Liver (tissue), 9 donors: ENCODE results near the gene YY1. TPM values are rescaled to one million over a fixed set of nuclear protein-coding genes. Genes with fewer than 3 reads are reported as not detected.

Experiments used
- DNase-seq: peaks from one replicate; pipeline ENCODE4 v3.0.0-alpha.2; 2017; ENCODE audit warnings: low spot score
- H3K27ac ChIP-seq, 2 donors: one replicate each; pipeline ENCODE4 v1.7.0; 2013; ENCODE audit warnings: inconsistent platforms in 2 of 2, low read length in 2 of 2, control low read depth in 1 of 2, low read depth in 1 of 2, mild to moderate bottlenecking in 1 of 2
- H3K27me3 ChIP-seq, 4 donors: one replicate each; pipeline versions ENCODE4 v1.6.1 to v1.7.0; 2013; ENCODE audit warnings: low read length in 3 of 4, inconsistent platforms in 1 of 4, mild to moderate bottlenecking in 1 of 4, moderate library complexity in 1 of 4; ENCODE audit not compliant: control insufficient read depth in 4 of 4, insufficient read depth in 4 of 4
- H3K36me3 ChIP-seq, 4 donors: one replicate each; pipeline versions ENCODE4 v1.6.1 to v1.7.0; 2013; ENCODE audit warnings: low read length in 3 of 4, mild to moderate bottlenecking in 3 of 4, low read depth in 1 of 4, moderate library complexity in 1 of 4; ENCODE audit not compliant: control insufficient read depth in 4 of 4, insufficient read depth in 3 of 4
- H3K4me1 ChIP-seq, 4 donors: one replicate each; pipeline versions ENCODE4 v1.6.1 to v1.7.0; 2013; ENCODE audit warnings: low read length in 3 of 4, mild to moderate bottlenecking in 3 of 4, moderate library complexity in 1 of 4; ENCODE audit not compliant: control insufficient read depth in 4 of 4, insufficient read depth in 4 of 4
- H3K4me3 ChIP-seq, 3 donors: one replicate each; pipeline versions ENCODE4 v1.6.1 to v1.7.0; 2013; ENCODE audit warnings: low read length in 3 of 3, control low read depth in 1 of 3, low read depth in 1 of 3, mild to moderate bottlenecking in 1 of 3
- H3K9ac ChIP-seq, 2 donors: one replicate each; pipeline ENCODE4 v1.7.0; 2013; ENCODE audit warnings: low read length in 2 of 2, mild to moderate bottlenecking in 2 of 2, moderate library complexity in 2 of 2, control low read depth in 1 of 2, low read depth in 1 of 2
- H3K9me3 ChIP-seq, 4 donors: one replicate each; pipeline versions ENCODE4 v1.6.1 to v1.7.0; 2013; ENCODE audit warnings: low read length in 3 of 4; ENCODE audit not compliant: control insufficient read depth in 4 of 4
- CTCF ChIP-seq: fragments of 150-350 bp; IDR thresholded peaks from 2 replicates; pipeline ENCODE4 v1.5.1; 2017; ENCODE audit warnings: improper control_type of control experiment, low read depth, low read length; ENCODE audit not compliant: missing input control
- EGR1 ChIP-seq, 2 donors: IDR thresholded peaks; 2 replicates each; pipeline ENCODE4 v1.6.1; 2016 to 2018; ENCODE audit warnings: antibody characterized with exemption in 2 of 2, low read depth in 2 of 2
- FOXA1 ChIP-seq: IDR thresholded peaks from 2 replicates; pipeline ENCODE4 v1.6.1; 2016; ENCODE audit warnings: antibody characterized with exemption
- FOXA2 ChIP-seq: IDR thresholded peaks from 2 replicates; pipeline ENCODE4 v1.6.1; 2016; ENCODE audit warnings: antibody characterized with exemption
- HNF4A ChIP-seq, 2 donors: conservative IDR thresholded peaks; 2 replicates each; pipeline ENCODE4 v1.6.1; 2016; ENCODE audit warnings: antibody characterized with exemption in 2 of 2, mild to moderate bottlenecking in 2 of 2
- HNF4G ChIP-seq: IDR thresholded peaks from 2 replicates; pipeline ENCODE4 v1.6.1; 2016; ENCODE audit warnings: antibody characterized with exemption
- JUND ChIP-seq, 2 donors: IDR thresholded peaks; 2 replicates each; pipeline ENCODE4 v1.6.1; 2016; ENCODE audit warnings: antibody characterized with exemption in 2 of 2
- RAD21 ChIP-seq, 2 donors: IDR thresholded peaks; 2 replicates each; pipeline ENCODE4 v1.6.1; 2016; ENCODE audit warnings: antibody characterized with exemption in 2 of 2, mild to moderate bottlenecking in 2 of 2
- RXRA ChIP-seq, 2 donors: IDR thresholded peaks; 2 replicates each; pipeline ENCODE4 v1.6.1; 2017 to 2018; ENCODE audit warnings: antibody characterized with exemption in 2 of 2, mild to moderate bottlenecking in 1 of 2
- SP1 ChIP-seq: IDR thresholded peaks from 2 replicates; pipeline ENCODE4 v1.6.1; 2018; ENCODE audit warnings: antibody characterized with exemption, mild to moderate bottlenecking
- TAF1 ChIP-seq: conservative IDR thresholded peaks from 2 replicates; pipeline ENCODE4 v1.6.1; 2016; ENCODE audit warnings: antibody characterized with exemption, mild to moderate bottlenecking
- YY1 ChIP-seq: IDR thresholded peaks from 2 replicates; pipeline ENCODE4 v1.6.1; 2016; ENCODE audit warnings: antibody characterized with exemption, mild to moderate bottlenecking
- ZBTB33 ChIP-seq: IDR thresholded peaks from 2 replicates; pipeline ENCODE4 v1.6.1; 2016; ENCODE audit warnings: antibody characterized with exemption
- WGBS: extraction: QIAGEN DNeasy Blood & Tissue Kit; methylation state at CpG from one replicate; pipeline ENCODE4 v1.1.7; 2013; 5-methylcytosine and 5-hydroxymethylcytosine counted together
- polyA plus RNA-seq, 2 donors: library from polyadenylated mRNA; stranded (reverse) in 1 of 2; unstranded in 1 of 2; fragments of 200-250 nt in 1 of 2; fragments of >200 nt in 1 of 2; fragmentation: Nextera tagmentation in 1 of 2; extraction: Ambion mirVana in 1 of 2; gene quantifications; one replicate each; pipeline versions ENCODE4 v1.2.1 to v1.2.3, GENCODE V29; 2013 to 2015
- total RNA-seq, 2 donors: library from RNA; depleted of rRNA; stranded (reverse); fragments of >200 nt; gene quantifications; one replicate each; pipeline ENCODE4 v1.2.3, GENCODE V29; 2014
- TF ChIP-seq, protein P1 (sequence below): IDR thresholded peaks from 2 replicates; pipeline ENCODE4 v1.6.1; 2016; ENCODE audit warnings: antibody characterized with exemption, mild to moderate bottlenecking
- donor health status: healthy.
- donor health status: healthy.
- donor health status: healthy.
- donor health status: healthy.
- donor health status: healthy.

Gene YY1
- total and polyA plus RNA-seq, 4 donors = 15.8 to 37.4 (median 28.8) TPM

- peaks cover 0 to 2% (median 0%) of the 10 kb centered on the region in 4 donors for H3K36me3 ChIP-seq
- no peaks in the 10 kb centered on the region for H3K27me3 ChIP-seq
- peak overlapping the region; percentile 85 to 95 for H3K9ac ChIP-seq
- peak; percentile 88 for DNase-seq
- TF ChIP-seq, protein P1, sequence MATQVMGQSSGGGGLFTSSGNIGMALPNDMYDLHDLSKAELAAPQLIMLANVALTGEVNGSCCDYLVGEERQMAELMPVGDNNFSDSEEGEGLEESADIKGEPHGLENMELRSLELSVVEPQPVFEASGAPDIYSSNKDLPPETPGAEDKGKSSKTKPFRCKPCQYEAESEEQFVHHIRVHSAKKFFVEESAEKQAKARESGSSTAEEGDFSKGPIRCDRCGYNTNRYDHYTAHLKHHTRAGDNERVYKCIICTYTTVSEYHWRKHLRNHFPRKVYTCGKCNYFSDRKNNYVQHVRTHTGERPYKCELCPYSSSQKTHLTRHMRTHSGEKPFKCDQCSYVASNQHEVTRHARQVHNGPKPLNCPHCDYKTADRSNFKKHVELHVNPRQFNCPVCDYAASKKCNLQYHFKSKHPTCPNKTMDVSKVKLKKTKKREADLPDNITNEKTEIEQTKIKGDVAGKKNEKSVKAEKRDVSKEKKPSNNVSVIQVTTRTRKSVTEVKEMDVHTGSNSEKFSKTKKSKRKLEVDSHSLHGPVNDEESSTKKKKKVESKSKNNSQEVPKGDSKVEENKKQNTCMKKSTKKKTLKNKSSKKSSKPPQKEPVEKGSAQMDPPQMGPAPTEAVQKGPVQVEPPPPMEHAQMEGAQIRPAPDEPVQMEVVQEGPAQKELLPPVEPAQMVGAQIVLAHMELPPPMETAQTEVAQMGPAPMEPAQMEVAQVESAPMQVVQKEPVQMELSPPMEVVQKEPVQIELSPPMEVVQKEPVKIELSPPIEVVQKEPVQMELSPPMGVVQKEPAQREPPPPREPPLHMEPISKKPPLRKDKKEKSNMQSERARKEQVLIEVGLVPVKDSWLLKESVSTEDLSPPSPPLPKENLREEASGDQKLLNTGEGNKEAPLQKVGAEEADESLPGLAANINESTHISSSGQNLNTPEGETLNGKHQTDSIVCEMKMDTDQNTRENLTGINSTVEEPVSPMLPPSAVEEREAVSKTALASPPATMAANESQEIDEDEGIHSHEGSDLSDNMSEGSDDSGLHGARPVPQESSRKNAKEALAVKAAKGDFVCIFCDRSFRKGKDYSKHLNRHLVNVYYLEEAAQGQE = peak; percentile 35
- TF ChIP-seq RAD21 (IDR thresholded peaks at IDR 0.05) (peak in 1 of 2 donors; percentile 48), YY1 (peak; percentile 97), SP1 (peak; percentile 76), CTCF (peak; percentile 57), FOXA2 (no peak), EGR1 (IDR thresholded peaks at IDR 0.05; ENCODE audit: low read depth in 2 of 2) (peak in 1 of 2 donors; percentile 17), RXRA (IDR thresholded peaks at IDR 0.05) (peak in 1 of 2 donors; percentile 26), JUND (IDR thresholded peaks at IDR 0.05) (no peak), TAF1 (no peak), HNF4G (peak; percentile 38), HNF4A (conservative IDR thresholded peaks at IDR 0.05) (peak in 1 of 2 donors; percentile 74), FOXA1 (peak; percentile 28)
- H3K9me3 ChIP-seq = no peaks in the 10 kb centered on the region
- H3K4me1 ChIP-seq = peaks cover 12 to 39% (median 37%) of the 10 kb centered on the region in 4 donors
- H3K27ac ChIP-seq = peak overlapping the region; percentile 96
- H3K4me3 ChIP-seq = peak overlapping the region; percentile 66 to 98 (median 91)
- under 1% methylated on average over 115 of the region's 115 CpGs for WGBS
These were observed 1.1 kb downstream of the YY1 start for GRCh38 chr14:100239840-100240667.

GRCh38 chr14:100240668-100241032 is 1.7 kb downstream of the YY1 start:
- H3K36me3 ChIP-seq = peaks cover 0 to 2% (median 0%) of the 10 kb centered on the region in 4 donors
- H3K9ac ChIP-seq = peak overlapping the region; percentile 84 to 95
- no peak for DNase-seq
- peak overlapping the region; percentile 79 to 92 for H3K27ac ChIP-seq
- TF ChIP-seq RAD21 (IDR thresholded peaks at IDR 0.05) (peak in 1 of 2 donors; percentile 25), JUND (IDR thresholded peaks at IDR 0.05) (peak in 1 of 2 donors; percentile 39), ZBTB33 (no peak), TAF1 (peak; percentile 37)
- 1% methylated on average over 13 of the region's 13 CpGs for WGBS
- peak overlapping the region; percentile 39 to 98 (median 63) for H3K4me3 ChIP-seq
- H3K27me3 ChIP-seq = no peaks in the 10 kb centered on the region
- peaks cover 13 to 44% (median 42%) of the 10 kb centered on the region in 4 donors for H3K4me1 ChIP-seq
- H3K9me3 ChIP-seq = no peaks in the 10 kb centered on the region
